NCI-H187 (cell line): ENCODE measurements around the gene ZNF79.
A peak's percentile ranks its signal among the peaks of the same experiment; 100 is the strongest.

ENCODE experiments used
- DNase-seq, 2 experiments: peaks; one replicate each; lab custom pipeline; 2025; lab: John Stamatoyannopoulos, UW

ZNF79 gene

GRCh38 chr9:127428348-127428747 lies 4.2 kb downstream of the ZNF79 start:
- no peak for DNase-seq

GRCh38 chr9:127430415-127430814 lies 6.2 kb downstream of the ZNF79 start:
- DNase-seq, result no peak

- no peak for DNase-seq
Observed at GRCh38 chr9:127437497-127438264, 13.5 kb downstream of the ZNF79 start.

- no peak for DNase-seq
Observed at GRCh38 chr9:127438394-127438793, 14.2 kb downstream of the ZNF79 start.

- no peak for DNase-seq
Observed at GRCh38 chr9:127444283-127444920, 20.2 kb downstream of the ZNF79 start.

DNA sequence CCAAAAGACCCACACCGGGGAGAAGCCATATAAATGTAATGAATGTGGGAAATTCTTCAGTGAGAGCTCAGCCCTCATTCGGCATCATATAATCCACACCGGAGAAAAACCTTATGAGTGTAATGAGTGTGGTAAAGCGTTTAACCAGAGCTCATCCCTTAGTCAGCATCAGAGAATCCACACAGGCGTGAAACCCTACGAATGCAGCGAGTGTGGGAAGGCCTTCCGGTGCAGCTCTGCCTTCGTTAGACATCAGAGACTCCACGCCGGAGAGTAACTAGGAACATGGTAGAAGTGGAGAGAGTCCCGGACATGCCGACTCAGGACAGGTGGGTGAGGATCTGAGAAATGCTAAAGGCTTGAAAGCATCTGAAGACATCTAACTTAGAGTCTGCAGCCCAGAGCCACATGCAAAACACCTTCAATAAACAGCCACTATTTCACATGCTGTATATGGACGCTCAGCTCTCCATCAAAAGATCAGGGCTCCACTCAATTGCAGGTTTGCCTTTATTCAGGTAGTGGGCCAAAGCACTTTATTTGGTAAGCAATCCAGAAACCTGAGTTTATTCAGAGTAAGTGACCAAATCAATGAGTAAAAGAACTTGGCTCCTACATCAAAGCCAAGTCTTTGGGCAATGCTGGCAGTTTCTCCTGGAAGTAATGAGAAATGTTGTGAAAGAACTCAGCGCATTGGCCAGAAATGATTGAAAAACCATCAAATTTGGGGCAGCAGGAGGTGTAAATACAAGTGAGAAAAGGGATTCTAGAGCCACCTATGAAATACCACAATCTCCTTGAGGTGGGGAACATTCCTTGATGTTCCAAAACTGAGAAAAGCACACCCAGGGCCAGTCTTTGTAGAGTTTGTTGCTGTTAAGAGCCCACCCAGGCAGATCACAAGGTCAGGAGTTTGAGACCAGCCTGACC lies 21.0 kb downstream of the ZNF79 start:
- no peak for DNase-seq

DNA sequence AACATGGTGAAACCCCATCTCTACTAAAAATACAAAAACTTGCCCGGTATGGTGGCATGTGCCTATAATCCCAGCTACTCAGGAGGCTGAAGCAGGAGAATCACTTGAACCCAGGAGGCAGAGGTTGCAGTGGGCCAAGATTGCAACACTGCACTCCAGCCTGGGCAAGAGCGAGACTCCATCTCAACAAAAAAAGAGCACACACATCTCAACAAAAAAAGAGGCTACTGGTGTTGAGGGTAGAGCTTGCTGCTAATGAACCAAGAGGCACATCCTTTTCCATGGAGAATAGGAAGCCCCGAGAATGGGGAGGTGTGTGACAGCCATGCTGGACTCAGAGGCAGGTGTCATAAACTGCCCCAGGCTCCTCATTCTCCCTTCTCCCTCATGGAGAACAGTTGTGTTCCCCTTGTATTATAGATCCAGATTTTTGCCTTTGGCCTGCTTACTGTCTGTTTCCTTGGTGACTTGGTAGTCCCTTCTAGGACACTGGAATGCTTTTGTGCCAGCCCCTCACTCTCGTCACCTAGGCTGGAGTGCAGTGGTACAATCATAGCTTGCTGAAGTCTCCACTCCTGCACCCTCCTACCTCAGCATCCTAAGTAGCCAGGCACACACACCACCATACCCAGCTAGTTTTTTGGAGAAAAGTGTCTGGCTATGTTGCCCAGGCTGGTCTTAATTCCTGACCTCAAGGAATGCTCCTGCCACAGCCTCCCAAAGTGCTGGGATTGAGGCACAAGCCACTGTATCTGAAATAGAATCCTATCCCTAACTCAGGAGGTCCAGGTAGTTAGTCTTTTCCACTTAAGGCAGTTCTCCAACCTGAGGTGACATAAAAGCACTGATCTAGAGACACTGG lies 21.9 kb downstream of the ZNF79 start:
- no peak for DNase-seq

GRCh38 chr9:127446713-127447415 lies 22.7 kb downstream of the ZNF79 start:
- DNase-seq, result no peak

DNA sequence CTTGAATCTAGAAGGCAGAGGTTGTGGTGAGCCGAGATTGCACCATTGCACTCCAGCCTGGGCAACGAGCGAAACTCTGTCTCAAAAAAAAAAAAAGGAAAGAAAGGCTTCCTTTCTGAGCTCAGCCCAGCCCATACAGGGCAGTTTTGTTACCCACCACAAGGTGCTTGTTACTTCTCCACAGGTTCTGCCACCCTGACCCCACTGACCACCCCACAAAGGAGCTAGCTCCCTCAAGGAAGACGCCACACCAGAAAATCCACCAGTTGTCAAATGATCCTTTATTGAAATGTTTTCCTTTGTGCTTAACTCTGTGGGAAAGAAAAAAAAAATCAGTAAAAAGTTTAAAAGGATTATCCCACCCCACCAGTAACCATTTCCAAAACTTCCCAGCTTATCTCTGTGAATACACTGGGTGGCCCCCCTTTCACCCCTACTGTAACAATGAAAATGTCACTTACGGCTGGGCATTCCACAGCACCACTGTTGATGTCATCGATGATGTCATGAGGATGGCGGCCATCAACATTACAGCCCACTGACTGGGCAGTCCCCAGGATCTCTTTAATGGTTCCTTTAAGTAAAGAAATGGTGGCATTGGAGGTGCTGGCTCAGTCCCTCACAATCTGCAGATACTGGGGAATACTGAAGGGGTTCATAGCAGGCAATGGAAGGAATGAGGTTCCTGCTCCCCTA lies 23.4 kb downstream of the ZNF79 start:
- DNase-seq, result no peak

DNA sequence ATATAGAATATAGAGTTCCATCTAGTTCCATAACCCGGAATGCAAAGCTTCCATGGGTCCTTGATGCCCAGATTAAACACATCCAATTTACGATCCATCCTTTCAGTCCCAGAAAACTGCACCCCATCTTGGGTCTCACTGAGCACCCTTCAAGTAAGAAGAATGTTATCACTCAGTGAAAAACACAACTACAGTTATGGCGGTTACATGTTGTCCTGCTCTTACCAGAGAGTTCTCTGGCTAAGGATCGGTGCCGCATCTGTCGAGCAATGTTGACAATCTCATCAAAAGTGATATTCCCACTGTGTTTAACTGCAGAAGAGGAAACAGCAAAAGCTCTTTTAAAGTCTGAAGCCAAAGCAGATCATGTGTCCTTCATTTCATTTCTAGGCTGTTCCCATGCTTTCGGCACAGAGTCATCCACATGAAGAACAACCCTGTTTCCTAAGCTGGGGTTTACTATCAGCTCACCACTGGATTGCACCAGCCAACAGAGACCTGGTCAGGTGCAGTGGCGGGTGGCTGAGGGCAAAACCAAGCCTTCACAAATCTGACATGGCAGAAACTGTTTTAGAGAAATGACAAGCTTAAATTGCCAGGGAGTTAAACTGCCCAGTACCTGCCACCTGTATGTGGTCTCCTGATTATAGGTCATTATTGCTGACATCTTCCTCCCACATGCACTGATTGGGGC lies 24.1 kb downstream of the ZNF79 start:
- no peak for DNase-seq

- DNase-seq, result no peak
Observed at GRCh38 chr9:127449332-127449966, 25.3 kb downstream of the ZNF79 start.

- DNase-seq, result no peak
Observed at GRCh38 chr9:127450243-127450760, 26.1 kb downstream of the ZNF79 start.

DNA sequence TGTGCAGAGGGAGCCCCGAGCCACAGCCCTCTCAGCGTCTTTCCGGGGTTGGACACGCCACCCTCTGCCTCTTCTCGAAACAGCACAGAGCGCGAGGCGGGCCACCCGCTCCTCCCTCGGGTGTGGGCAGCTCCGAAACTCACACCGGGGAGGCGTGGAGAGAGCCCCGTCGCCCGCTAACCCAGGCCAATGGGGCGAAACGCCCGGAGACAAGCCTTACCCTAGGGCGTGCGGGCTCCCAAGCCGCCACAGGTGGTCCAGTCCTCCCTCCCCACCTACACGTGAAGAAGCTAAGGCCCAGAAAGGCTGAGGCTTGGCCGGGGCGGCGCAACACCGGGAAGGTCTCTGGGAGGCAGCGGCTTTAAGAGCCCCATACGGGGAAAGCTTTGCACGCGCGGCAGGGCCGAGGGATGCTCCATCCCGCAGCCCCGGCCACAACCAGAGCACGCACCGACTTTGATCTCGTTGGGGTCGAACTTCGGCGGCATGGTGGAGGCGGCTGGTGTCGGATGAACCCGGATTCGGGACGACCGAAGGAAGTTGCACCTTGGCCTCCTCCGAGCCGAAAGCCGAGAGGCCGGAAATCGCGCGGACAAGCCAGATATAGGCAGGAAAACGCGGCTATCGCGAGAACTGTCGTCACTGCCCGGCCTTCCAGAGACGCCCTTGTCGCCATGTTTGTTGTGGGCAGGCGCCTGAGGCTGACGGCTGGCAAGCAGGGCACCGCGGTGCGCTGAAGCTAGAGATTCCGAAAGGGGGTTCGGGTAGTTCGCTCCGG lies 26.8 kb downstream of the ZNF79 start, which contains the start of the genes LRSAM1 and RPL12:
Gene LRSAM1, plus strand, starts transcription at position 681 of the 778 bp plus-strand sequence. CDS start 3,018 bp downstream, outside the sequence.
Gene RPL12, minus strand, starts transcription at position 577 of the 778 bp plus-strand sequence. Its CDS starts 89 bp downstream, at position 488.
- DNase-seq, result peak; percentile 73 to 77

DNA sequence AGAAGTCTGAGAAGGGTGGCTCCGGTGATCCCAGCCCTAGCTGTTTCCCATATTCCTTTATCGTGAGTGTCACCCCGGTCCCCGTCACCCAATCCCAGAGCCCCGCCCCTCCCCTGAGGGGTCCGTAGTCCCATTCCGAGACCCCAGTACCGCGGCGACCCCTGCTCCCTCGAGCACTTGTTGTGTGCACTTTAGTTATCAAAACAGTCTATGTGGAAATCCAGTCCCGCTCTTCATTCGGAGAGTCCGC lies 27.4 kb downstream of the ZNF79 start:
- DNase-seq, result no peak

GRCh38 chr9:127451858-127452656 lies 27.9 kb downstream of the ZNF79 start:
- DNase-seq, result no peak

DNA sequence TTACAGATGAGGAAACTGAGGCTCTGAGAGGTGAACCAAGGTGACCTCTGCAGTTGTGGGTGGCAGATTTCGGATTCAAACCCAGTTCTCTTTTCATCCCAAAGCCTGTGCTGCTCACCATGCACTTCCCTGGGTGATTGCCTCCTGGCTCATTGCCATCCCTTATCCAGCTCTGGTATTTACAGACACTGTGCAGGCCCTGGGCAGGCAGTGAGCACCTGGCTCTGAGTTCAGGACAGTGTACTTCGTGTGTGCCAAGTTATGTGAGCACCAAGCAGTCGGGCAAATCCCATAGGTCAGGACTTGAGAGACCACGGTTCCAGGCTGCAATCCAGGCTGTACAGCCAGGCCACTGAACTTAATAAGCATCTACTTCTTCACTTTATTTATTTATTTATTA lies 28.5 kb downstream of the ZNF79 start:
- DNase-seq, result no peak

- DNase-seq, result no peak
Observed at GRCh38 chr9:127455324-127455992, 31.3 kb downstream of the ZNF79 start.
